Measurements from ENCODE around the gene SLC16A11. TPM values are rescaled to one million over a fixed set of nuclear protein-coding genes. Genes with fewer than 3 reads are reported as not detected.
A peak's percentile ranks its signal among the peaks of the same experiment; 100 is the strongest.

SLC16A11 gene
- total RNA-seq, 1 experiment from 2014 or later, result not detected

GRCh38 chr17:7010523-7010922 is 33.4 kb downstream of the SLC16A11 start:
- TF ChIP-seq, protein P1, sequence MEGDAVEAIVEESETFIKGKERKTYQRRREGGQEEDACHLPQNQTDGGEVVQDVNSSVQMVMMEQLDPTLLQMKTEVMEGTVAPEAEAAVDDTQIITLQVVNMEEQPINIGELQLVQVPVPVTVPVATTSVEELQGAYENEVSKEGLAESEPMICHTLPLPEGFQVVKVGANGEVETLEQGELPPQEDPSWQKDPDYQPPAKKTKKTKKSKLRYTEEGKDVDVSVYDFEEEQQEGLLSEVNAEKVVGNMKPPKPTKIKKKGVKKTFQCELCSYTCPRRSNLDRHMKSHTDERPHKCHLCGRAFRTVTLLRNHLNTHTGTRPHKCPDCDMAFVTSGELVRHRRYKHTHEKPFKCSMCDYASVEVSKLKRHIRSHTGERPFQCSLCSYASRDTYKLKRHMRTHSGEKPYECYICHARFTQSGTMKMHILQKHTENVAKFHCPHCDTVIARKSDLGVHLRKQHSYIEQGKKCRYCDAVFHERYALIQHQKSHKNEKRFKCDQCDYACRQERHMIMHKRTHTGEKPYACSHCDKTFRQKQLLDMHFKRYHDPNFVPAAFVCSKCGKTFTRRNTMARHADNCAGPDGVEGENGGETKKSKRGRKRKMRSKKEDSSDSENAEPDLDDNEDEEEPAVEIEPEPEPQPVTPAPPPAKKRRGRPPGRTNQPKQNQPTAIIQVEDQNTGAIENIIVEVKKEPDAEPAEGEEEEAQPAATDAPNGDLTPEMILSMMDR (IDR thresholded peaks at IDR 0.05; ENCODE audit: unreplicated experiment), result no peak
- no peak overlapping the region for H3K27ac Mint-ChIP-seq (ENCODE audit: unreplicated experiment)
- BruUV-seq (replicated peaks), result no TSS peak
- H3K4me1 Mint-ChIP-seq (ENCODE audit: low read depth, unreplicated experiment), result no peaks in the 10 kb centered on the region
- H3K4me3 Mint-ChIP-seq (ENCODE audit: low read depth, unreplicated experiment), result no peak overlapping the region
- no peak for DNase-seq
- CTCF ChIA-PET, result no interaction called here
- peaks cover 54% of the 10 kb centered on the region for H3K36me3 Mint-ChIP-seq (ENCODE audit: insufficient read depth, unreplicated experiment)
- no peaks in the 10 kb centered on the region for H3K9me3 Mint-ChIP-seq (ENCODE audit: low read depth, unreplicated experiment)
- intact Hi-C loops (cut with micrococcal nuclease; ENCODE audit: unreplicated experiment), result no loop called here
- H3K27me3 Mint-ChIP-seq (ENCODE audit: unreplicated experiment), result no peaks in the 10 kb centered on the region

DNA sequence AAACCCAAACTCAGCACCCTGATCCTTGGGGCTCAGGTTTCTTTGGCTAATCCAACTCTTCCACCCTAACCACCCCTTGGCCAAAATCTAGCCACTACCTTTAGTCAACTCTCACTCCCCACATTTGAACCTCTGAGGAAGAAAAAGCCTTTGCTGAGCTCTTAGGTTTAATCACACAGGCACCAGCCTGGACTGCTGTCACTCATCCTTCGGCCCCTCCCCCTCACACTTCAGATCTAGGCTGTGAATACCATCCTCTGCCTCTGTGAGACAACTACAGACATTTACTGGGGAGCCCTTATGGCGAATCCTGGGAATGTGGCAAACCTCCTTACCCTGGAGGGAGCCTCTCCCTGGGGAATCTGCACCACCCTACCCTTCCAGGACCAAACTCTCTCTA is 36.7 kb downstream of the SLC16A11 start:
- peaks cover 23% of the 10 kb centered on the region for H3K36me3 Mint-ChIP-seq (ENCODE audit: insufficient read depth, unreplicated experiment)
- BruUV-seq (replicated peaks), result no TSS peak
- CTCF ChIA-PET, result interaction anchor here (1.9 kb wide), 1 partner anchor 96 kb away, joined by 4 read pairs; no protein-coding TSS in a partner anchor

DNA sequence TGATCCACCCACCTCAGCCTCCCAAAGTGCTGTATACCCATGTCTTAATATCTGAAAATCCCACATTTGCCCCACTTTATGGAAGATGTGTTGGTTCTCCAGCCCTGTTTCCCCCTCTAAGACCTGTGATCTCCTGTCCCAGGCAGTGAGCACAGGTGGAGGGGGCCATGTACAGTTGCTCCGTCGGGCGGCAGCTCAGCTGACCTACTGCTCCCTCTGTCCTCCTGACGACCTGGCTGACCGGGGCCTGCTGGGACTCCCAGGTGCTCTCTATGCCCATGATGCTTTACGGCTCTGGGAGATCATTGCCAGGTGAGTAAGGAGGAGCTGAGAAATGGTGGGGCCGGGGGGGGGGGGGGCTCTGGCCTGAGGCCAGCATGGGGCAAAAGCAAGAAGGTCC is 38.2 kb downstream of the SLC16A11 start:
- no peak for DNase-seq
- H3K4me1 Mint-ChIP-seq (ENCODE audit: low read depth, unreplicated experiment), result no peaks in the 10 kb centered on the region
- intact Hi-C loops (cut with micrococcal nuclease; ENCODE audit: unreplicated experiment), result loop anchor here (1.0 to 5.0 kb wide), 2 partner anchors 92 to 338 kb away; no protein-coding TSS in a partner anchor
- H3K9me3 Mint-ChIP-seq (ENCODE audit: low read depth, unreplicated experiment), result no peaks in the 10 kb centered on the region
- no peak overlapping the region for H3K4me3 Mint-ChIP-seq (ENCODE audit: low read depth, unreplicated experiment)
- BruUV-seq (replicated peaks), result no TSS peak
- H3K27me3 Mint-ChIP-seq (ENCODE audit: unreplicated experiment), result no peaks in the 10 kb centered on the region
- no peak overlapping the region for H3K27ac Mint-ChIP-seq (ENCODE audit: unreplicated experiment)
- CTCF ChIA-PET, result no interaction called here
- TF ChIP-seq, protein P1 (IDR thresholded peaks at IDR 0.05; ENCODE audit: unreplicated experiment), result no peak
- peaks cover 17% of the 10 kb centered on the region for H3K36me3 Mint-ChIP-seq (ENCODE audit: insufficient read depth, unreplicated experiment)

More for the DNA sequence above, 36.7 kb downstream of the SLC16A11 start:
- no peak for DNase-seq
- TF ChIP-seq, protein P1 (IDR thresholded peaks at IDR 0.05; ENCODE audit: unreplicated experiment), result no peak
- Mint-ChIP-seq H3K27me3 (ENCODE audit: unreplicated experiment) (no peaks in the 10 kb centered on the region), H3K4me3 (ENCODE audit: low read depth, unreplicated experiment) (no peak overlapping the region), H3K9me3 (ENCODE audit: low read depth, unreplicated experiment) (no peaks in the 10 kb centered on the region), H3K4me1 (ENCODE audit: low read depth, unreplicated experiment) (no peaks in the 10 kb centered on the region), H3K27ac (ENCODE audit: unreplicated experiment) (no peak overlapping the region)
- intact Hi-C loops (cut with micrococcal nuclease; ENCODE audit: unreplicated experiment), result loop anchor here (5.0 kb wide), 1 partner anchor 340 kb away; no protein-coding TSS in a partner anchor

DNA sequence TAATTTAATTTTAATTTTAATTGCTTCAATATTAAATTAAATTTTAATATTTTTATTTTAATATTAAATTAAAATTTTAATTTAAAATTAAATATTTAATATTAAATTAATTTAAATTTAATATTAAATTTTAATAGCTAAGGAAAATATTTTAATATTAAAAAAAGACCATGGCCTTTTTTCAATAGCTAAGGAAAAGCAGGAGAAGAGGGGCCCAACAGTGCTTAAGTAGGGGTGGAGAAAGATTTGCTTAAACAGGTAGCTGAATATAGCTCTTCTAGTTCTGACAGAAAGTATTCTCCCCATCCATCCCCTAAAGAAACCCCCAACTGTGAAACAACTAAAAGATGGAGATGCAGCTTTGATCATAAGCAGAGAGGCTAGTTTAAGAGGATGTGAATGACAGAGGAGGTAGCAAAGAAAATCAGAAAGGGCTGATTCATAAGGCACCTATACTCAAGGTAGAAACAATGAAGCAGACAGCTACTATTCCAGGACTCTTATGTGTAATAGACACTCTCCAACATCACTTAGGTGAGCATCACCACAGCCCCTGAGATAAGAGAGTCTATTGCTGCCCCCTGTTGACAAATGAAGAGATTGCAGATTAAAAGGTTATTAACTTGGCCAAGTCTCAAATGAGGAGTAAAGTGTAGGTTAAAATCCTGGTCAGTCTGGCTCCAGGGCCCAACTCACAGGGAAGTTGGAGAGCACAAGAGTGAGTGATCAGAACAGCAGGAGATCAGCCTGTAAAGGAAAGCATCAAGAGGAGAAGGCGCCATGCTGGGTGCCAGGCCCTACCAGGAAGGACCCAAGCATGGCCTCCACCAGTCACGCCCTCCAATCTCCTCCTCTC is 39.3 kb downstream of the SLC16A11 start:
- BruUV-seq (replicated peaks), result no TSS peak
- H3K9me3 Mint-ChIP-seq (ENCODE audit: low read depth, unreplicated experiment), result no peaks in the 10 kb centered on the region
- peaks cover 15% of the 10 kb centered on the region for H3K36me3 Mint-ChIP-seq (ENCODE audit: insufficient read depth, unreplicated experiment)
- no peaks in the 10 kb centered on the region for H3K27me3 Mint-ChIP-seq (ENCODE audit: unreplicated experiment)
- TF ChIP-seq, protein P1 (IDR thresholded peaks at IDR 0.05; ENCODE audit: unreplicated experiment), result peak; percentile 42
- no peak overlapping the region for H3K4me3 Mint-ChIP-seq (ENCODE audit: low read depth, unreplicated experiment)
- H3K27ac Mint-ChIP-seq (ENCODE audit: unreplicated experiment), result no peak overlapping the region
- H3K4me1 Mint-ChIP-seq (ENCODE audit: low read depth, unreplicated experiment), result no peaks in the 10 kb centered on the region
- intact Hi-C loops (cut with micrococcal nuclease; ENCODE audit: unreplicated experiment), result loop anchor here (1.0 to 5.0 kb wide), 2 partner anchors 91 to 337 kb away; no protein-coding TSS in a partner anchor
- peak; percentile 45 for DNase-seq
- CTCF ChIA-PET, result interaction anchor here (0.7 to 1.4 kb wide), 8 partner anchors 17 to 335 kb away, joined by 3 to 21 read pairs (median 5); no protein-coding TSS in a partner anchor

All from Calu3 (cell line).